ENCODE results near the gene AOPEP.

DNA sequence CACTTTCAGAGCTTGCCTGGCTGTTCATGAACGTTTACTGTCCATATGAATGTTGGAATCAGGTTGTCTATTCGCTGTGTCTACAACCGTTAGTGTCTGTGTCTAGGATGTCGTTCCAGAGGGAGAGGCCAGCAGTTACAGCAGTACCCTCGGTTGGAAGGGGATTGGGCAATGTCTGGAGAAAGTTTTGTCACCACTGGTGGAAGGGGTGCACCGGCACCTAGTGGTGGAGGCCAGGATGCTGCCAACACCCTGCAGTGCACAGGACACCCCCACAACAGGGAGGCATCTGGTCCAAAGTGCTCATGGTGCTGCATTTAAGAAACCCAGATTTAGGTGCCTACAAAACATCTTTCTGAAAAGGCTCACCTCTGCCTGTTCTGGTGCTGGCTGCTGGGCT lies 370.3 kb downstream of the AOPEP start:
- TF ChIP-seq, protein P1, sequence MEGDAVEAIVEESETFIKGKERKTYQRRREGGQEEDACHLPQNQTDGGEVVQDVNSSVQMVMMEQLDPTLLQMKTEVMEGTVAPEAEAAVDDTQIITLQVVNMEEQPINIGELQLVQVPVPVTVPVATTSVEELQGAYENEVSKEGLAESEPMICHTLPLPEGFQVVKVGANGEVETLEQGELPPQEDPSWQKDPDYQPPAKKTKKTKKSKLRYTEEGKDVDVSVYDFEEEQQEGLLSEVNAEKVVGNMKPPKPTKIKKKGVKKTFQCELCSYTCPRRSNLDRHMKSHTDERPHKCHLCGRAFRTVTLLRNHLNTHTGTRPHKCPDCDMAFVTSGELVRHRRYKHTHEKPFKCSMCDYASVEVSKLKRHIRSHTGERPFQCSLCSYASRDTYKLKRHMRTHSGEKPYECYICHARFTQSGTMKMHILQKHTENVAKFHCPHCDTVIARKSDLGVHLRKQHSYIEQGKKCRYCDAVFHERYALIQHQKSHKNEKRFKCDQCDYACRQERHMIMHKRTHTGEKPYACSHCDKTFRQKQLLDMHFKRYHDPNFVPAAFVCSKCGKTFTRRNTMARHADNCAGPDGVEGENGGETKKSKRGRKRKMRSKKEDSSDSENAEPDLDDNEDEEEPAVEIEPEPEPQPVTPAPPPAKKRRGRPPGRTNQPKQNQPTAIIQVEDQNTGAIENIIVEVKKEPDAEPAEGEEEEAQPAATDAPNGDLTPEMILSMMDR (IDR thresholded peaks at IDR 0.05): no peak
- no peak for TF ChIP-seq POLR2A (IDR thresholded peaks at IDR 0.05)

Measured in thyroid gland (tissue), 4 donors.